HFF-Myc (cell line): ENCODE measurements around the gene SCUBE1.

Source experiments
- DNase-seq: peaks from one replicate; pipeline ENCODE4 v3.0.0-alpha.2; 2011; ENCODE audit warnings: low read depth; ENCODE audit errors: extremely low read depth
- H3K4me3 ChIP-seq: replicated peaks from 2 replicates; pipeline ENCODE4 v1.5.1; 2011; ENCODE audit warnings: low read depth, mild to moderate bottlenecking, control low read depth, low read length
- CTCF ChIP-seq: IDR thresholded peaks from 2 replicates; pipeline ENCODE4 v1.5.1; 2012; ENCODE audit warnings: mild to moderate bottlenecking, low read depth, low read length, control low read depth; ENCODE audit errors: missing control alignments

SCUBE1 gene

DNA sequence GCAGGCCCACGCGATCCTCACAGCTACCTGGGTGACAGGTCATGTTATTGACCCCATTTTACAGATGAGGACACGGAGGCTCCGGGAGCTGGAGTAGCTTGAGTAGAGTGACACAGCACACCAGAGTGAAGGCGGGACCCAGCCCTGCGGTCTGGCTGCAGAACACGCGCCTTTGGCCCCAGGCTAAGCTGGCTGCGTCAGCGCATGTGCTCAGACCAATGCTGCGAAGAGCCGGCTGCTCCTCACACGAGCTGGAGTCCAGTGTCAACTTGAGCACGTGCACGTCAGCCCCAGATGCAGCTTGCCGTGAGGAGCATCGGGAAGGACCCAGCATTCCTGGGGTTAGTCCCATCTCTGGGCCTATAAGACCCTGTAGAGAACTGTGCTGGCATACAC is 49.9 kb downstream of the SCUBE1 start:
- H3K4me3 ChIP-seq, result no peak overlapping the region
- TF ChIP-seq CTCF, result no peak
- DNase-seq, result no peak

- TF ChIP-seq CTCF, result no peak
- H3K4me3 ChIP-seq, result no peak overlapping the region
Observed at GRCh38 chr22:43292630-43293018, 50.5 kb downstream of the SCUBE1 start.

GRCh38 chr22:43291381-43291780 is 51.8 kb downstream of the SCUBE1 start:
- DNase-seq, result no peak
- H3K4me3 ChIP-seq, result no peak overlapping the region
- no peak for TF ChIP-seq CTCF

More at GRCh38 chr22:43292630-43293018, 50.5 kb downstream of the SCUBE1 start:
- no peak for DNase-seq

GRCh38 chr22:43289976-43290721 is 53.0 kb downstream of the SCUBE1 start:
- no peak for DNase-seq
- no peak overlapping the region for H3K4me3 ChIP-seq
- TF ChIP-seq CTCF, result no peak

DNA sequence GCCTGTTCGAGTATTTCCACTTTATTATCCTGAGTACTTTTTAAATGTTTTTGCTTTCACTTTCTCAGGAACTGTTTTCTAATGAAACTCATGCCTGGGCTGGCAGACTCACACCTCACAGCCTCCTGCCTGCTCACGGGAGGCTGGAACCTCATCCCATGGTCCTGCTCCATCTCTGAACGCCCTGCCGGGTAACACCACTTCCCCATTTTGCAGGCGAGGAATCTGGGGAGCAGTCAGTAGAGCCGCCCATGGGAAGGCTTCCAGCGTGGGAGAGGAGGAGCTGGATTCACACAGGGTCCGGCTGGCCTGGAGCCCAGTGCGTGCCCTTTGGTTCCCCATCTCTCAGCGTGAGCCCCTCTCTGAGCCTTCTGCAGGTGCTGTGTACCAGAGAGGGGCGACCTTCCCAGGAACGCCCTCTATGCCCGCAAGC is 53.6 kb downstream of the SCUBE1 start:
- 0 out of 2 replicates have a peak overlapping the region, but pooled peaks have one; percentile 7 for H3K4me3 ChIP-seq
- no peak for TF ChIP-seq CTCF
- DNase-seq, result no peak

DNA sequence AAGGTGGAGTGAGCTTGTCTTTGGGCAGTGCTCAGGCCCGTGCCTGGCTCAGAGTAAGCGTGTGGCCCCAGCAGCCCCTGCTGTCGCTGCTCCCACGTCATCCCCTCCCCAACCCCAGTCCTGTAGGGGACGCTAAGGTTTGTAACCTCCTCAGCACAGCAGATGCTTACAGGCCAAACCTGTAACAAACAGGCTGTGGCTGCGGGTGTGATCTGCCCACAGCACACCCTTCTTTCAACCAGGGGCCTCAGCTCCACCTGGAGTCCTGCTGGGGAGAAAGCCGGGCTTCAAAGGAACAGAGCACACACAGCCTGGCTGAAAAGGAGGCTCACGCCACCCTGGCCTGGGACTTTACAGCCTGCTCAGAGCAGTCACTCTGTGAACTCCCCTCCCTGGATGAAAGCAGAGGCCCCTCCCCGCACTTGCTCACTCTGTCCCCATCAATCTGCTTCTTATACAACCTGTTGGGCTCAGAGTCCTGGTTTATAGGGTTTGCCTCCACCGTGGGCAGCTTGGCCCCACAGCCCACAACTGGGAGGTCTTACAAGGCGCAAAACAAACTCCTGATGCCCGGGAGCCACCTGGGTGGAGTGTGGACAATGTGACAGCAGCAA is 54.3 kb downstream of the SCUBE1 start:
- TF ChIP-seq CTCF, result no peak

More for the DNA sequence above, 54.3 kb downstream of the SCUBE1 start:
- no peak overlapping the region for H3K4me3 ChIP-seq
- no peak for DNase-seq
